GM21515 (cell line): Measurements from ENCODE around the gene CAMTA1.
"Not testable (repeated sequence)": the region's sequence is repeated elsewhere in the genome, so short reads cannot be mapped to it uniquely, and the experiment has no call there.

Experiments
- ATAC-seq: cut with Tn5 transposase; IDR thresholded peaks from one replicate; pipeline ENCODE4 v1.9.1; 2021; ENCODE audit not compliant: unreplicated experiment

Gene CAMTA1

GRCh38 chr1:6835139-6835538 is 49.9 kb downstream of the CAMTA1 start:
- no peak for ATAC-seq

DNA sequence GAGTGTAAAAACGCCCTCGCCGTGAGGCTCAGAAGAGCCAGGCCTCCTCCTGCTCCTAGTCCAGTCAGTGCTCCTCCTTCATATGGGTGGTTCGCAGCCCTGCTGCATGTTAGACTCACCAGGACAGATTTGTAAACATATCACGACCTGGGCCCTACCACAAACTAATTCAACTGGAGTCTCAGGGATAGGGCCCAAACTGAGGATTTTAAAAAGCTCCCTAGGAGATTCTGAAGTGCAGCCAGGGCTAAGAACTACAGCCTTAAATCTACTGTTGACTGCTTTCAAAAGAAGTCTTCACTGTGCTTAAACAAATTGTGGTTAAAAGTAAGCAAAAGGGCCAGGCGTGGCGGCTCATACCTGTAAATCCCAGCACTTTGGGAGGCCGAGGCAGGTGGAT is 57.0 kb downstream of the CAMTA1 start:
- no peak for ATAC-seq

GRCh38 chr1:6845786-6846185 is 60.5 kb downstream of the CAMTA1 start:
- ATAC-seq: not testable (repeated sequence)

DNA sequence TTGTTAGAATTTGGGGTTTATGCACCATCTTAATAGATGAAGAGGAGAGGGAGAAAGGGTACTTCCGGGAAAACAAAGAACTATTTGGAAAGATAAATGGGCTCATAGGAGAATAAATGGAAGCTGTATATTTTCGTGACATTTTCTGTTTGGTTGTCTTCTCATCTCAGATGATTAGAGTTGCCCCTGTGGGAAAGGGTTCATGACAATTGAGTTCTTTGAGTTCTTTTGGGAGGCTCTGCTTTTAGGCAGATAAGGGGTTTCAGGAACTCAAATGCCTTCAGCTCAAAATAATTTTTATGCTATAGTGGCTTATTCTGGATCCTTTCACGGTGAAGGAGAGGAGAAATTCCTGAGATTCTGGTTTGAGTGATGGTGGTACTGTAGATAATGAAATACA is 63.6 kb downstream of the CAMTA1 start:
- no peak for ATAC-seq

- ATAC-seq: no peak
These were observed 65.3 kb downstream of the CAMTA1 start for GRCh38 chr1:6850537-6850936.

GRCh38 chr1:6852136-6852890 is 67.1 kb downstream of the CAMTA1 start:
- no peak for ATAC-seq

DNA sequence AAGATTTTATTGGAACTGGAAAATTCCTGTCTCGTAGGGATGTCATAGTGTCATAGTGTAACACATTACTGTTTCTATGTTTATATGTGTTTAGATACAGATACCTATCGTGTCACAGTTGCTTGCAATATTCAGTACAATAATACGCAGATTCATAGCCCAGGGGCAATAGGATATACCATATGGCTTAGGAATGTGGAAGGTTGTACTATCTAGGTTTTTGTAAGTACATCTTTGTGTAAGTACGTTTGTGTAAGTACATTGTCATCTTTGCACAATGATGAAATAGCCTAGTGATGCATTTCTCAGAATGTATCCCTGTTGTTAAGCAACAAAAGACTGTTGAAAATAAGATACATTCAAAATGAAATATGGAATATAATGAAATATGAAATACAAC is 68.9 kb downstream of the CAMTA1 start:
- no peak for ATAC-seq

DNA sequence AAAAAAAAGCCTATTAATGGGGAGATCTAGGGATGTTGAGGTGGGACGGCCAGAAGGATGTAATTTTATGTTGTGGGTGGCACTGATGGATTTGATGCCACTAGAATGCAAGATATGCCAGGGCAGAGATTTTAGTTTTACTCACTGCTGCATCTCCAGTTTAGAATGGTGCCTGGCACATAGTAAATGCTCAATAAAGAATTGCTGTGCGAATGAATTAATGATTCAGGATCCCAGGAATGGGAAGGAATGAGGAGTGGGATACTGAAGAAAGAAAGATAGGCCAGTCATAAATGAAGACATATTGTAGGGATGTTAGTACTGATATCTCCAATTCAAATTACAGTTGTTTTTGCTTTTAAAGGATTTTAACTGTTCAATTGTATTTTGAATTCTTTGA is 72.6 kb downstream of the CAMTA1 start:
- no peak for ATAC-seq

DNA sequence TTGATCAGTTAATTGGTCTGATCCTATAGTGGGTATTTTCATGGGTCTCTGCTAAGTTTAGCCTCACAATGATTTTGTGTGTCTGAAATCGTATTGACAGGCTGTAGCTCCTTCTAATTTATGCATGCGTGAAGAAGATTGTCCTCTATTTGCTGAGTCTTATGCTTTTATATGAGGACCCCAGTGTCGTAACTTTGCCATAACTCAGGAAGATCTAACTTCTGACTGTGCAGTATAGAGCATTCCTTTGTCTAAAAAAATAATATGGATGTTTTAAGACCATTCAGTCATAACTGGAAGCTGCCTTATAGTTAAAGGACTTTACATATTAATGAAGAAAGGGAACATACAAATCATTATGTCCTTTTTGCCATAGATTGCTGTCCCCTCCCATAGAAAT is 73.3 kb downstream of the CAMTA1 start:
- ATAC-seq: no peak

- ATAC-seq: no peak
These were observed 74.4 kb downstream of the CAMTA1 start for GRCh38 chr1:6859415-6860343.

DNA sequence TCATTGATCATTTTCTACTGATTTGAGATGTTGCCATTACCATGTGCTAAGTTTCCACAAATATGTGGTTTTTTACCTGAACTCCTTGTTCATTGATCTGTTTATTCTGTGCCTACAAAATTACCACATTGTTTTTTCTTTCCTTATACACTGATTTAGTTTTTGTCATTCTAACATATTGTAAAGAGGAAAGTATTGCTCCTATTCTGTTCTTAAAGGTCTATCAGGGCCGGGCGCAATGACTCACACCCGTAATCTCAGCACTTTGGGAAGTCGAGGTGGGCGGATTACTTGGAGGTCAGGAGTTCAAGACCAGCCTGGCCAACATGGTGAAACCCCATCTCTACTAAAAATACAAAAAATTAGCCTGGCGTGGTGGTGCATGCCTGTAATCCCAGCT is 75.1 kb downstream of the CAMTA1 start:
- no peak for ATAC-seq

- peak; percentile 46 for ATAC-seq
These were observed 75.9 kb downstream of the CAMTA1 start for GRCh38 chr1:6861075-6861724.

GRCh38 chr1:6862906-6863305 is 77.7 kb downstream of the CAMTA1 start:
- no peak for ATAC-seq

GRCh38 chr1:6864166-6864565 is 78.9 kb downstream of the CAMTA1 start:
- no peak for ATAC-seq

GRCh38 chr1:6866825-6867224 is 81.6 kb downstream of the CAMTA1 start:
- ATAC-seq: no peak

DNA sequence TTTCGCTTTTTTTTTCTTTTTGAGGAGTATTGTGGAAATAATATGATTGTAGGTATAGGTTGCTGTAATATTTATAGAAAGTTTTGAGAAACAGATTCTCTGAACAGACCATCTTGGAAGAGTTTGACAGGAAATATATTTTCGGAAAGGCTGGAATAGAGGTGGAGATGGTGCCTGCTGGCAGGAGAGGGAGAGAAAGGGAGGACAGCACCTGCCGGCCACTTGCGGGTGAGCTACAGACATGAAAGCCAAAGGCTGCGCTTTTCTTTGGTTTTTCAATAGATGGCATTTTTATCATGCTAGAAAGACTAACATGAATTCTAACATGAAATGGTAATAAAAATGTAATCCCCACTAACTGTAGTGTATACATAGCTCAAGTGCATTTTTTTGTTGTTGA is 82.1 kb downstream of the CAMTA1 start:
- ATAC-seq: no peak

DNA sequence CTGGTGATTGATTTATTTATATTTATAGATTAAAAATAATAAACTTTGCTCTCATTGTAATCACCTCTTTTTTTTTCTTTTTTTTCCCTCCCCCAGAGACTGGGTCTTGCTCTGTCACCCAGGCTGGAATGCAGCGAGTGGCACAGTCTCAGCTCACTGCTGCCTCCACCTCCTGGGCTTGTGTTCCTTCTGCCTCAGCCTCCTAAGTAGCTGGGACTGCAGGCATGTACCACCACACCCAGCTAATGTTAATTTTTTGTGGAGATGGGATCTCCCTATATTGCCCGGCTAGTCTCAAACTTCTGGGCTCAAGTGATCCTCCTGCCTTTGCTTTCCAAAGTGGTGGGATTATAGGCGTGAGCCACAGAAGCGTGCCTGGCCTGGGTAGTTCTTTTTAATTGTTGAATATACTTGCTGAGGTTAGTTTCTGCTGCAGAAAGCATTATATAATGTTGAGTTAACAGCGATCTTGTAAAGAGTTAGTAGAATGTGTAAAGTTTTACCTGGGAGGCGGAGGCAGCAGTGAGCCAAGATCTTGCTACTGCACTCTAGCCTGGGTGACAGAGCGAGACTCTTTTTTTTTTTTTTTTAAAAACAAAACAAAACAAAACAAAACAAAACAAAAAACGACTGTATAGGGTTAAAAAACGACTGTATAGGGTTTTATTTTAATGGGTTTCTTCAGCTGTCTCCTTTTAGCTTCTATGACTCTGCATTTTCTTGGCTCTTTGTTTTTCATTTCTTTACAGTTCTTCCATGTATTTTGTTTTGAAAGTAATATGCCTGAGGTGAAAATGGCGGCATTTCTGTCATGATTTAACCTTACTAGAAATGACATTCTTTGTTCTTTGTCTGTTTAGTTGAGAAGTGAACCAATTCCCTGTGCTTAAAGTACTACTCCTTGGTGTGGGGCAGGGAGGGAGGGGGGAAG is 82.7 kb downstream of the CAMTA1 start:
- no peak for ATAC-seq

GRCh38 chr1:6868660-6869380 is 83.6 kb downstream of the CAMTA1 start:
- no peak for ATAC-seq

DNA sequence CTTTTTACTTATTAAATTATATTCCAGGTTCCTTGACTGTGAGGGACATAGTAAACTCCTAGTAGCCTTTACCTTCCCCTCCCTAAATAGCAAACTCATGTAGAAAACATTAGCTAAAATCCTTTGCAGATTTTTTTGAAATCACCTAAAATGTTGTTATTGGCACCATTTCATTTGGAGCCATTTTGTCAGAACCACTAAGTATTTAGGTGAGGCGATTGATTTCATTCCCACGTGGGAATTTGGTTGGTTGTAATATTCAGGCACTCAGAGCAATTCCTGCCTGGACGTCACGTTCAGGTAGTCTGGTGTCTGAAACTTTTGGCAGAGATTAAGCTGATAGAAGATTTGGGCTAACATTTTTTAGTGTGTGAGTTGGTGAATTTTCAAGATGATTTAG is 84.3 kb downstream of the CAMTA1 start:
- ATAC-seq: no peak

DNA sequence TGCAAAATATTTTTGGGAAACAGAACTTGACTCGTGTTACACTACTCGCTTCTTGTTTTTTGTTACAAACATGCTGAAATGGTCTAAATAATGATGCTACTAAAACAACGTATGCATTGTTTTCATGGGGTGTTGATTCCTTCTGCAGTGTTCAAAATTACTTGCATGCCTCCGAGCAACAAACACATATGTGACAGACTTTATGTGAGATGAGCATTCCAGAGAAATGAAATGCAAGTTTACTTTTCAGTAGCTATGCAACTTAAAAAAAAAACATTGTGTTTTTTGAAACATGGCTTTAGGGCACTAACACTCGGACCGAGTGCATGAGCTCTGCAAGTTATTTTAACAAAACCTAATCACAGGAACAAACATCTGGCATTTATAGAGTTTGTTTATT is 84.8 kb downstream of the CAMTA1 start:
- ATAC-seq: no peak
